Transverse colon (tissue), 4 donors: ENCODE data around the gene NACA2.

Experiments
- CTCF ChIP-seq, 5 experiments: fragments of 200-600 bp in 3 of 5; fragments of 450-650 bp in 2 of 5; sonication (generic) in 3 of 5; IDR thresholded peaks; 1 replicate in 2 of 5; 2 replicates in 3 of 5; pipeline ENCODE4 v1.5.1; 2016 to 2017; ENCODE audit warnings: antibody characterized with exemption in 5 of 5, inconsistent platforms in 3 of 5, mild to moderate bottlenecking in 2 of 5, moderate library complexity in 1 of 5
- EP300 ChIP-seq: sonication (generic); formaldehyde crosslinking; IDR thresholded peaks from one replicate; pipeline ENCODE4 v1.6.1; 2017; ENCODE audit warnings: antibody characterized with exemption, low read depth
- POLR2A ChIP-seq: fragments of 450-650 bp; IDR thresholded peaks from one replicate; pipeline ENCODE4 v1.6.1; 2016; ENCODE audit warnings: antibody characterized with exemption, mild to moderate bottlenecking, moderate library complexity
- POLR2AphosphoS5 ChIP-seq, 3 donors: sonication (generic); formaldehyde crosslinking; IDR thresholded peaks; one replicate each; pipeline ENCODE4 v1.6.1; 2016; ENCODE audit warnings: antibody characterized with exemption in 3 of 3

GRCh38 chr17:61594294-61594825 lies 3.3 kb upstream of the NACA2 start:
- TF ChIP-seq POLR2A (no peak), CTCF (IDR thresholded peaks at IDR 0.05) (no peak), POLR2AphosphoS5 (IDR thresholded peaks at IDR 0.05) (no peak), EP300 (no peak)
